ENCODE measurements around the gene DEPDC1B.
"Not testable (repeated sequence)": the region's sequence is repeated elsewhere in the genome, so short reads cannot be mapped to it uniquely, and the experiment has no call there.

Gene DEPDC1B

GRCh38 chr5:60586307-60586901 lies 113.6 kb downstream of the DEPDC1B start:
- no peak for DNase-seq

GRCh38 chr5:60585618-60586017 lies 114.3 kb downstream of the DEPDC1B start:
- DNase-seq: no peak

- DNase-seq: no peak
Observed at GRCh38 chr5:60584304-60584703, 115.7 kb downstream of the DEPDC1B start.

GRCh38 chr5:60583616-60584015 lies 116.3 kb downstream of the DEPDC1B start:
- no peak for DNase-seq

GRCh38 chr5:60578315-60578714 lies 121.7 kb downstream of the DEPDC1B start:
- no peak for DNase-seq

GRCh38 chr5:60577116-60577515 lies 122.8 kb downstream of the DEPDC1B start:
- no peak for DNase-seq

GRCh38 chr5:60576425-60576824 lies 123.5 kb downstream of the DEPDC1B start:
- no peak for DNase-seq

GRCh38 chr5:60568646-60569045 lies 131.3 kb downstream of the DEPDC1B start:
- DNase-seq: no peak

- no peak for DNase-seq
Observed at GRCh38 chr5:60563696-60564324, 136.2 kb downstream of the DEPDC1B start.

- DNase-seq: not testable (repeated sequence)
Observed at GRCh38 chr5:60553291-60553690, 146.7 kb downstream of the DEPDC1B start.

- no peak for DNase-seq
Observed at GRCh38 chr5:60551829-60552228, 148.1 kb downstream of the DEPDC1B start.

GRCh38 chr5:60551250-60551649 lies 148.7 kb downstream of the DEPDC1B start:
- DNase-seq: no peak

GRCh38 chr5:60550311-60550710 lies 149.7 kb downstream of the DEPDC1B start:
- DNase-seq: no peak

- no peak for DNase-seq
Observed at GRCh38 chr5:60549841-60550240, 150.1 kb downstream of the DEPDC1B start.
